NCI-H510A (cell line): ENCODE data around the gene KRTAP1-5.
A peak's percentile ranks its signal among the peaks of the same experiment; 100 is the strongest.
"Not testable (repeated sequence)": the region's sequence is repeated elsewhere in the genome, so short reads cannot be mapped to it uniquely, and the experiment has no call there.

Experiments used
- DNase-seq: peaks from one replicate; lab custom pipeline; 2025; lab: John Stamatoyannopoulos, UW

The KRTAP1-5 gene

GRCh38 chr17:41004397-41004796 lies 22.6 kb downstream of the KRTAP1-5 start:
- DNase-seq = peak; percentile 50

- DNase-seq = no peak
These were observed 23.1 kb downstream of the KRTAP1-5 start for GRCh38 chr17:41003926-41004325.

- no peak for DNase-seq
These were observed 24.2 kb downstream of the KRTAP1-5 start for GRCh38 chr17:41002814-41003213.

DNA sequence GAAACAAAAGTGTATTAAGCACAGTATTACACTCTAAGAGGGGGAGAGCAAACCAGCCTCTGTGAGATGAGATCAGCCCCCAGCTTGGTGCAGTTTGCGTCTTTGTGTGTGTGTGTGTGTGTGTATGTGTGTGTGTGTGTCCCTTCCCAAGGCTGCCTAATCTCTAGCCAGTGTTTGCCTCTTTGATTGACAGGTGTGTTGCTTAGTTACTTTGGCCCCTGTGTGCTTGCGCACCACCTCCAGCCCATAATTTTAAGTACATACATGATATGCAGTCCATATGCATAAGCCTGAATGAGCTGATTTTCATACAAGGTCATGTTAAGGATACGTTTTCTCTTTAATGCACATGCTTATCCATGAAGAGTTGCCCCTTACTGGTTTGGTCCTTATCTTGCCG lies 25.2 kb downstream of the KRTAP1-5 start:
- no peak for DNase-seq

- not testable (repeated sequence) for DNase-seq
These were observed 27.4 kb downstream of the KRTAP1-5 start, which contains the start of gene KRTAP3-2 for GRCh38 chr17:40999563-40999962. Gene KRTAP3-2 (minus strand): TSS chr17:40999906. CDS start chr17:40999853, 53 bp downstream.

DNA sequence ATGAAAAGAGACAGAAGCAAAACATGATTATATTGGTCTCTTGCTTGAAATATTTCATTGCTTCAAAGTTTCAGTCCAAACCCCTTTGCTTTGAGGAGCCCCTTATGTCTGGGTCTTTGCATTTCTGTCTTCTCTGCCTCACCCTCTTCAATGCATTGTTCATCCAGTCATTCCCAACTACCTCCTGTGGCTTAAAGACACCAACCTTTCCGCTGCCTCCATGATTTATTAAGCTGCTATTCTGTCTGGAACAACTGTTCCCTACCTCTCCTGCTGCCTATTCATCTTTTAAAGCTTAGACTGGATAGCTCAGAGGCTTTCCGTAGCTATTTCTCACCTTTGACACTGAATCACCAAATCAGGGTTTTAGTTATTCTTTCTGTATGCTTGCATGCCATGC lies 29.6 kb downstream of the KRTAP1-5 start:
- no peak for DNase-seq

DNA sequence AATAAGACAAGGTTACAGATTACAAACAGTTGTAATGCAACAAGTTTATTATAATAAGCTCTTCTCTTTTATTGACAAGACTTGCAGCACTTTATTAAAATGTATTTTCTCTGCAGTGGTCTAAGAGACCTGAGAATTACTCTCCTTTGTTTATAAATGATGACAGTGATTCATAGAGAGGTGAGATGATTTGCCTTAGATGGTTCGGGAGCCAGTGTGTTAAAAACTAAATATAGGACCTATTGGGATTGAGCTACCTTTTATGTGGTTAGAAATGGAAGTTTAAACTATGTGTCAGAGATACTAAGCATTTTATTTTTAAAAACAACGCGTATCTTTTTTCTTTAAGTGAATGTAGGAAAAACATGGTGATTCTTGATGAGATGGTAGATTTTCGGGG lies 30.2 kb downstream of the KRTAP1-5 start:
- DNase-seq = no peak

DNA sequence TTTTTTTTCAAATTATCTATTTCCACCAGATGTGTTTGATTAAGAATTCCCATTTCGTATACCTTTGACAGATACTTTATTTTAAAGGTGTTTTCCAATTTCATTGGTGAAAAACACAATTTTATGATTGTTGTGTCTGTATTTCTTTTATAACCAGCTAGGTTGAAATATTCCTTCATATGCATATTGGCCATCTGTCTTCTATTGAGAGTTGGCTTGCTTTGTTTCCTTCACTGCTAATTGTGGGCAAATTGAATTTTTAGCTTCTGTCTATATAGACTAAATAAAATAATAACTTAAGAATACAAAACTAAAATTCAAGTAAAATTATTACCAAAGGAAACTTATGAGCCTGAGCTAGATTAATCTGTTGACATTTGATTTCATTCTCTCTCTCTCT lies 31.9 kb downstream of the KRTAP1-5 start:
- no peak for DNase-seq

GRCh38 chr17:40993839-40994238 lies 33.2 kb downstream of the KRTAP1-5 start, which contains the start of gene KRTAP3-3:
Gene KRTAP3-3 (minus strand): TSS chr17:40994164. CDS start chr17:40994097, 67 bp downstream.
- DNase-seq = no peak

DNA sequence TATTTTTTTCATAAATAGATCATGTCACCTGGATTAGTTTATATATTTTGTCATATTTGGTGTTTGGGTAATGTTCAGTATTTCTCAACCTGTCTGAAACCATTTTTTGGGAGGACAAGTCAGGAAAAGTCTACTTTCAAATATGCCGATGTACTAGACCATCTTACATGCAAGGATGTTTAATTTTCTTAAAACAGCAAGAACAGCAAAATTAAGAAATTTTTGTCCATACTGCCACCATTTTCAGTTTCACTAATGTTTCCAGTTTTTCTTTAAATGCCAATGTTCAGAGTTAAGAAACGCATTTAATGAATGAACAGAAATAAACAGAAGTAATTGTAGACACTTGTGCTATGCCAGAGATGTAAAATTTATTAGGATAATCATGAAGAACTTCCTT lies 33.9 kb downstream of the KRTAP1-5 start:
- no peak for DNase-seq

- no peak for DNase-seq
These were observed 34.3 kb downstream of the KRTAP1-5 start for GRCh38 chr17:40992666-40993065.

DNA sequence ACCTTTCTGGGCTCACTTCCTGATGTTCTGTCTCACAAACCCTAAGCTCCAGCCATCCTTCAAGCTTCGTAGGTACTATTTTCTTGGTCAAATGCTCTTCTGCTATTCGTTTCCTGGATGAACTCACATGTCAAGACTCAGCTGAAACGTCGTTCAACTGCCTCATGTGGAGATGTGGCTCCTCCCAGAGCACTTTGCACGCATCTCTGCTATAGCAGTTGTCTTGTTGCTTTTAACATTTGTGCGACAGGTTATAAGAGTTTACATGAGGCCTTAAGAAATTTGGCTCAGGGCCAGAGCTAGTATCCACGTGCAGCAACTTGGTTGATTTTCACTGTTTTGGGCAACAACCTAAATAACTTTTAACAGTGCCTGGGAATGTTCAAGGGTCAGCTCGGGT lies 40.1 kb downstream of the KRTAP1-5 start:
- no peak for DNase-seq

GRCh38 chr17:40984226-40984625 lies 42.8 kb downstream of the KRTAP1-5 start, which contains the start of gene KRT40:
Gene KRT40 (minus strand): TSS chr17:40984326. CDS start chr17:40984273, 53 bp downstream.
- no peak for DNase-seq

GRCh38 chr17:40981115-40981514 lies 45.9 kb downstream of the KRTAP1-5 start:
- DNase-seq = no peak

DNA sequence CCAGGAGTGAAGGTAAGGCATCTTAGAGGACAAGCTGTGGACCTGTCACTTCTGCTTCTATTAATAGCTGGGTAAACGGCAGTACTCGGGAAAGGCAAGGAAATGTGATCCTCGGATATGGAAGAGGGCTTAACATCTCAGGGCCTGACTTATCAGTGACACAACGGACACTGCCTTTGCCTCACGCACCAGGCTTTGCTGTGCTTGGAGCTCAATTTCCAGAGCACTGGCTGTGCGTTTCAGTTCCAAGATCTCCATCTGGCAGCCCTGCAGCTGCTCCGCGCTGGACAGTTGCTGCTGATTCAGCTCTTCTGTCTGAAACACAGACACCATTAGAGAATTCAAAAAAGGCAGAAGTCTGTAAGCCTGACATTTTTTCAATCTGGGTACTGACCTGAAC lies 46.4 kb downstream of the KRTAP1-5 start:
- DNase-seq = no peak

GRCh38 chr17:40980117-40980516 lies 46.9 kb downstream of the KRTAP1-5 start:
- DNase-seq = no peak

DNA sequence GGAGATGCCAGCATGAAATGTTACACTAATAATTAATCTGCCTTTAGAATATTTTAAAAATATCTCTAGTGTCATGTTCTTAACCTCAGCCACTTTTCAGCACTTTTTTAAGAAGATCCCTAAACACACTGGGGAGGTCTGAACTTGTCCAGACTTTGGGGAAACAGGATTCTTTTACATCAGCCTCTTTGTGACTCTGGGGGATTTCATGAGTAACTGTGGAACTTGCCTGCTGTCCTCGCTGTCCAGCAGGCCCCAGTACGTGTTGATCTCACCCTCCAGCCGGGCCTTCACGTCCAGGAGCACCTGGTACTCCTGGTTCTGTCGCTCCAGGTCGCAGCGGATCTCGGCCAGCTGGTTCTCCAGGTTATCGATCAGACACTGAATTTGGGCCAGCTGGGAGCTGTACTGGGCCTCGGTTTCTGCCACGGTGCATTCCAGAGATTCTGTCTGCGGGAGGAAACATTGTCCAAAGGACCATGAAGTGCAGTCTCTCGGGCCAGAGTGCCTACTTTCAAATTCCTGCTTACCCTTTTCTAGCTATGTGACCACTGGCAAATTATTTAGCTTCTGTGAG lies 48.3 kb downstream of the KRTAP1-5 start:
- no peak for DNase-seq
